HepG2 (cell line): ENCODE results near the gene FOXA1. TPM values are rescaled to one million over a fixed set of nuclear protein-coding genes. Genes with fewer than 3 reads are reported as not detected.

Source experiments
- BRD4 ChIP-seq: sonication (generic); formaldehyde crosslinking; IDR thresholded peaks from 2 replicates; pipeline ENCODE4 v1.4.0; 2020; ENCODE audit warnings: missing genetic modification reagents
- ELF3 ChIP-seq: IDR thresholded peaks from 2 replicates; pipeline ENCODE4 v1.6.1; 2016; ENCODE audit warnings: missing genetic modification reagents, missing compliant biosample characterization
- GABPA ChIP-seq, 2 experiments: IDR thresholded peaks; 2 replicates each; pipeline ENCODE4 v1.6.1; 2011 to 2016; ENCODE audit warnings: low read depth in 2 of 2, low read length in 1 of 2, missing biosample characterization in 1 of 2, missing genetic modification characterization in 1 of 2
- NAIF1 ChIP-seq: sonication (generic); formaldehyde crosslinking; IDR thresholded peaks from 2 replicates; pipeline ENCODE4 v1.5.0; 2020; ENCODE audit warnings: mild to moderate bottlenecking, missing genetic modification reagents, borderline replicate concordance
- NFIB ChIP-seq: sonication (generic); formaldehyde crosslinking; IDR thresholded peaks from 2 replicates; pipeline ENCODE4 v1.9.0; 2021; ENCODE audit warnings: missing genetic modification reagents, mild to moderate bottlenecking, borderline replicate concordance
- NFIC ChIP-seq: IDR thresholded peaks from 2 replicates; pipeline ENCODE4 v1.6.1; 2012; ENCODE audit warnings: mild to moderate bottlenecking, low read length, inconsistent platforms
- NR1H2 ChIP-seq: sonication (generic); formaldehyde crosslinking; IDR thresholded peaks from 2 replicates; pipeline ENCODE4 v1.8.1; 2022; ENCODE audit warnings: low read depth, missing genetic modification reagents, borderline replicate concordance
- PPARG ChIP-seq: conservative IDR thresholded peaks from 2 replicates; pipeline ENCODE4 v1.6.1; 2016; ENCODE audit warnings: missing biosample characterization, missing genetic modification reagents
- SSRP1 ChIP-seq: IDR thresholded peaks from 2 replicates; pipeline ENCODE4 v1.6.1; 2016; ENCODE audit warnings: control low read depth
- U2AF2 ChIP-seq: fragments of 200-400 bp; formaldehyde crosslinking; IDR thresholded peaks from 2 replicates; pipeline ENCODE4 v1.6.1; 2017; ENCODE audit warnings: low read depth, mild to moderate bottlenecking, low read length
- ZBTB1 ChIP-seq: sonication (generic); formaldehyde crosslinking; IDR thresholded peaks from 2 replicates; pipeline ENCODE4 v1.4.0; 2020; ENCODE audit warnings: missing genetic modification reagents, borderline replicate concordance
- ZFX ChIP-seq: sonication (generic); formaldehyde crosslinking; IDR thresholded peaks from 2 replicates; pipeline ENCODE4 v1.4.0; 2020; ENCODE audit warnings: mild to moderate bottlenecking, low read depth, missing genetic modification reagents, moderate library complexity
- ZKSCAN1 ChIP-seq: fragments of 150-350 bp; IDR thresholded peaks from 2 replicates; pipeline ENCODE4 v1.6.1; 2014; ENCODE audit warnings: low read length
- ZNF501 ChIP-seq: sonication (generic); formaldehyde crosslinking; IDR thresholded peaks from 2 replicates; pipeline ENCODE4 v1.5.1; 2020; ENCODE audit warnings: mild to moderate bottlenecking, moderate library complexity, missing genetic modification reagents
- ZNF543 ChIP-seq: sonication (generic); formaldehyde crosslinking; IDR thresholded peaks from 2 replicates; pipeline ENCODE4 v1.4.0; 2020; ENCODE audit warnings: mild to moderate bottlenecking, missing genetic modification reagents
- ZNF720 ChIP-seq: sonication (generic); formaldehyde crosslinking; IDR thresholded peaks from 2 replicates; pipeline ENCODE4 v1.4.0; 2020; ENCODE audit warnings: missing genetic modification reagents
- ZNF747 ChIP-seq: sonication (generic); formaldehyde crosslinking; IDR thresholded peaks from 2 replicates; pipeline ENCODE4 v1.8.1; 2023; ENCODE audit warnings: missing genetic modification reagents, mild to moderate bottlenecking, borderline replicate concordance
- ZNF816 ChIP-seq: sonication (generic); formaldehyde crosslinking; IDR thresholded peaks from 2 replicates; pipeline ENCODE4 v1.8.0; 2022; ENCODE audit warnings: missing genetic modification reagents, mild to moderate bottlenecking, borderline replicate concordance
- ZNF83 ChIP-seq: sonication (generic); formaldehyde crosslinking; IDR thresholded peaks from 2 replicates; pipeline ENCODE4 v1.4.0; 2020; ENCODE audit warnings: missing genetic modification reagents, mild to moderate bottlenecking, borderline replicate concordance
- polyA plus RNA-seq, 8 experiments: library from polyadenylated mRNA; depleted of rRNA in 3 of 8; stranded (reverse) in 7 of 8; unstranded in 1 of 8; fragments of >200 nt; fragmentation: Illumina TruSeq in 4 of 8; extraction: Trizol in 4 of 8; gene quantifications; 2 replicates each; pipeline versions ENCODE4 v1.2.1 to v1.2.3, GENCODE V29; 2011 to 2016; ENCODE audit warnings: low read depth in 4 of 8, missing spikeins in 1 of 8, mixed read lengths in 1 of 8; ENCODE audit not compliant: insufficient read depth in 1 of 8
- total RNA-seq, 5 experiments: library from RNA; depleted of rRNA; stranded (reverse); fragments of >200 nt; fragmentation: Illumina TruSeq; extraction: Trizol; gene quantifications; 2 replicates each; pipeline ENCODE4 v1.2.3, GENCODE V29; 2016; ENCODE audit warnings: low read depth in 1 of 5
- TF ChIP-seq, protein P1 (sequence below): sonication (generic); formaldehyde crosslinking; IDR thresholded peaks from 2 replicates; pipeline ENCODE4 v1.5.1; 2020; ENCODE audit warnings: missing genetic modification reagents, mild to moderate bottlenecking, borderline replicate concordance
- TF ChIP-seq, protein P2 (sequence below): sonication (generic); formaldehyde crosslinking; IDR thresholded peaks from 2 replicates; pipeline ENCODE4 v1.4.0; 2020; ENCODE audit warnings: missing genetic modification reagents, borderline replicate concordance
- TF ChIP-seq, protein P3 (sequence below): sonication (generic); formaldehyde crosslinking; IDR thresholded peaks from 2 replicates; pipeline ENCODE4 v1.4.0; 2020; ENCODE audit warnings: mild to moderate bottlenecking, missing genetic modification reagents
- TF ChIP-seq, protein P4 (sequence below): sonication (generic); formaldehyde crosslinking; conservative IDR thresholded peaks from 2 replicates; pipeline ENCODE4 v1.4.0; 2020; ENCODE audit warnings: missing genetic modification reagents

The FOXA1 gene
- total and polyA plus RNA-seq, 2 of the 13 experiments (the other 11 are each of a cell fraction or from before 2014, with no cell fraction given), result 43.4 to 58.6 TPM

DNA sequence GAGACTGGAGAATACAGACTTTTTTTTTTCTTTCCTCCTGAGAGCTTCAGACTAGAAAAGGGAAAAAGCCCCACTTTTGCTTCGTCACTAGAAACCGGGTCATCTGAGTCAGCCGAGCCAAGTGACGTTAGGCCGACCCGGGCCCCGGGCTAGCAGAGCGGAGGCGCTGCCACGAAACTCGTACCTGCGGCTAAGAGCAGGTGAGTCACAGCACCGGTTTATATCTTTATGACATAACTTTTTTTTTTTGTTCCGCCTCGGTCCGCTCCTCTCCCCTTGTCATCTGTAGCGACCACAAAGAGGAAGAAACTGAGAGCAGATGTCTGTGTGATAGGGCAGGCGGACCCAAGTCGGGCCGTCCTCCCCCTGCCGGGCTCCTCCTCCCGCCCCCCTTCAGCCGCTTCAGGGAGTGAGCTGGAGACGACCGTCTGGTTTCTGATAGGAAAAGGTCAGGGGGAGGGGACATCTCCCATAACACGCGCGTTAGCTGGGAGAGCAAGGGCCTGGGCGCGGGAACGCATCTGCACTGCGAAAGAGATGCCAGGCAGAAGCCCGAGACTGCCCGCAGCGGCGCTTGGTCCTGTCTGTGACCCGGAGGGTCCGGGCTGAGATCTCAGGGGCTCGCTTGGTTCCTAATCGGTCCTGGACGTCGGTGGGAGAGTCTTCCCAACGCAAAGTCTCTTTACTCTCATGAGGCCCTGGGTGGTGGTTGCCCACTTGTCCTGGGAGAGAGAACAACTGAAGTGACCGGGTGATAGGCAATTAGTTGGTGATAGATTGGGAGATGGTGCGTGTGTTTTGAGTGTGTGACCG is 966 bp upstream of the FOXA1 start (continued):
- no peak for TF ChIP-seq NAIF1
- TF ChIP-seq, protein P1, sequence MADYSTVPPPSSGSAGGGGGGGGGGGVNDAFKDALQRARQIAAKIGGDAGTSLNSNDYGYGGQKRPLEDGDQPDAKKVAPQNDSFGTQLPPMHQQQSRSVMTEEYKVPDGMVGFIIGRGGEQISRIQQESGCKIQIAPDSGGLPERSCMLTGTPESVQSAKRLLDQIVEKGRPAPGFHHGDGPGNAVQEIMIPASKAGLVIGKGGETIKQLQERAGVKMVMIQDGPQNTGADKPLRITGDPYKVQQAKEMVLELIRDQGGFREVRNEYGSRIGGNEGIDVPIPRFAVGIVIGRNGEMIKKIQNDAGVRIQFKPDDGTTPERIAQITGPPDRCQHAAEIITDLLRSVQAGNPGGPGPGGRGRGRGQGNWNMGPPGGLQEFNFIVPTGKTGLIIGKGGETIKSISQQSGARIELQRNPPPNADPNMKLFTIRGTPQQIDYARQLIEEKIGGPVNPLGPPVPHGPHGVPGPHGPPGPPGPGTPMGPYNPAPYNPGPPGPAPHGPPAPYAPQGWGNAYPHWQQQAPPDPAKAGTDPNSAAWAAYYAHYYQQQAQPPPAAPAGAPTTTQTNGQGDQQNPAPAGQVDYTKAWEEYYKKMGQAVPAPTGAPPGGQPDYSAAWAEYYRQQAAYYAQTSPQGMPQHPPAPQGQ (CRISPR knock-in tag), result peak; percentile 86; the same call in 1 of the 2 replicates
- no peak for TF ChIP-seq ZNF816
- TF ChIP-seq ZNF83 (CRISPR knock-in tag), result peak; percentile 33; the same call in 1 of the 2 replicates
- no peak for TF ChIP-seq U2AF2
- TF ChIP-seq SSRP1, result peak; percentile 83
- TF ChIP-seq ZBTB1 (CRISPR knock-in tag), result no peak; the same call in 1 of the 2 replicates
- peak; percentile 95; the same call in 1 of the 2 replicates for TF ChIP-seq ZNF747 (CRISPR knock-in tag)
- TF ChIP-seq ZFX (CRISPR knock-in tag), result peak; percentile 92
- TF ChIP-seq, protein P2, sequence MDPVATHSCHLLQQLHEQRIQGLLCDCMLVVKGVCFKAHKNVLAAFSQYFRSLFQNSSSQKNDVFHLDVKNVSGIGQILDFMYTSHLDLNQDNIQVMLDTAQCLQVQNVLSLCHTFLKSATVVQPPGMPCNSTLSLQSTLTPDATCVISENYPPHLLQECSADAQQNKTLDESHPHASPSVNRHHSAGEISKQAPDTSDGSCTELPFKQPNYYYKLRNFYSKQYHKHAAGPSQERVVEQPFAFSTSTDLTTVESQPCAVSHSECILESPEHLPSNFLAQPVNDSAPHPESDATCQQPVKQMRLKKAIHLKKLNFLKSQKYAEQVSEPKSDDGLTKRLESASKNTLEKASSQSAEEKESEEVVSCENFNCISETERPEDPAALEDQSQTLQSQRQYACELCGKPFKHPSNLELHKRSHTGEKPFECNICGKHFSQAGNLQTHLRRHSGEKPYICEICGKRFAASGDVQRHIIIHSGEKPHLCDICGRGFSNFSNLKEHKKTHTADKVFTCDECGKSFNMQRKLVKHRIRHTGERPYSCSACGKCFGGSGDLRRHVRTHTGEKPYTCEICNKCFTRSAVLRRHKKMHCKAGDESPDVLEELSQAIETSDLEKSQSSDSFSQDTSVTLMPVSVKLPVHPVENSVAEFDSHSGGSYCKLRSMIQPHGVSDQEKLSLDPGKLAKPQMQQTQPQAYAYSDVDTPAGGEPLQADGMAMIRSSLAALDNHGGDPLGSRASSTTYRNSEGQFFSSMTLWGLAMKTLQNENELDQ (CRISPR knock-in tag), result no peak; the same call in 1 of the 2 replicates
- TF ChIP-seq, protein P3, sequence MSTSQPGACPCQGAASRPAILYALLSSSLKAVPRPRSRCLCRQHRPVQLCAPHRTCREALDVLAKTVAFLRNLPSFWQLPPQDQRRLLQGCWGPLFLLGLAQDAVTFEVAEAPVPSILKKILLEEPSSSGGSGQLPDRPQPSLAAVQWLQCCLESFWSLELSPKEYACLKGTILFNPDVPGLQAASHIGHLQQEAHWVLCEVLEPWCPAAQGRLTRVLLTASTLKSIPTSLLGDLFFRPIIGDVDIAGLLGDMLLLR, result peak; percentile 93
- no peak; the same call in 1 of the 2 replicates for TF ChIP-seq NR1H2
- no peak for TF ChIP-seq NFIB (CRISPR knock-in tag)
- no peak for TF ChIP-seq ZKSCAN1
- TF ChIP-seq ELF3 (CRISPR knock-in tag), result peak; percentile 89
- peak; percentile 63; the same call in 1 of the 2 replicates for TF ChIP-seq PPARG (CRISPR knock-in tag)
- TF ChIP-seq ZNF501, result peak; percentile 97
- no peak for TF ChIP-seq NFIC
- TF ChIP-seq, protein P4, sequence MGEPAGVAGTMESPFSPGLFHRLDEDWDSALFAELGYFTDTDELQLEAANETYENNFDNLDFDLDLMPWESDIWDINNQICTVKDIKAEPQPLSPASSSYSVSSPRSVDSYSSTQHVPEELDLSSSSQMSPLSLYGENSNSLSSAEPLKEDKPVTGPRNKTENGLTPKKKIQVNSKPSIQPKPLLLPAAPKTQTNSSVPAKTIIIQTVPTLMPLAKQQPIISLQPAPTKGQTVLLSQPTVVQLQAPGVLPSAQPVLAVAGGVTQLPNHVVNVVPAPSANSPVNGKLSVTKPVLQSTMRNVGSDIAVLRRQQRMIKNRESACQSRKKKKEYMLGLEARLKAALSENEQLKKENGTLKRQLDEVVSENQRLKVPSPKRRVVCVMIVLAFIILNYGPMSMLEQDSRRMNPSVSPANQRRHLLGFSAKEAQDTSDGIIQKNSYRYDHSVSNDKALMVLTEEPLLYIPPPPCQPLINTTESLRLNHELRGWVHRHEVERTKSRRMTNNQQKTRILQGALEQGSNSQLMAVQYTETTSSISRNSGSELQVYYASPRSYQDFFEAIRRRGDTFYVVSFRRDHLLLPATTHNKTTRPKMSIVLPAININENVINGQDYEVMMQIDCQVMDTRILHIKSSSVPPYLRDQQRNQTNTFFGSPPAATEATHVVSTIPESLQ, result peak; percentile 94; the same call in 1 of the 2 replicates
- TF ChIP-seq GABPA (IDR thresholded peaks at IDR 0.05; ENCODE audit: low read depth, low read length), result no peak
- 0 out of 2 replicates have a peak, but pooled peaks have one; percentile 22 for TF ChIP-seq GABPA (CRISPR knock-in tag; IDR thresholded peaks at IDR 0.05; ENCODE audit: low read depth)
- peak; percentile 97 for TF ChIP-seq ZNF543 (CRISPR knock-in tag)
- TF ChIP-seq BRD4 (CRISPR knock-in tag), result peak; percentile 92
- no peak for TF ChIP-seq ZNF720
